AG10803 (cell line): ENCODE data around the gene MYBPC3.

Experiments
- DNase-seq: peaks from one replicate; pipeline ENCODE4 v3.0.0; 2010; ENCODE audit warnings: low read depth
- H3K4me3 ChIP-seq: 2 replicates; pipeline ENCODE4 v1.5.1; 2011; ENCODE audit warnings: mild to moderate bottlenecking, low read length, control low read depth
- TF ChIP-seq, protein P1 (sequence below): conservative IDR thresholded peaks from 2 replicates; pipeline ENCODE4 v1.5.1; 2011; ENCODE audit warnings: mild to moderate bottlenecking, low read length, control low read depth, inconsistent platforms

MYBPC3 gene

DNA sequence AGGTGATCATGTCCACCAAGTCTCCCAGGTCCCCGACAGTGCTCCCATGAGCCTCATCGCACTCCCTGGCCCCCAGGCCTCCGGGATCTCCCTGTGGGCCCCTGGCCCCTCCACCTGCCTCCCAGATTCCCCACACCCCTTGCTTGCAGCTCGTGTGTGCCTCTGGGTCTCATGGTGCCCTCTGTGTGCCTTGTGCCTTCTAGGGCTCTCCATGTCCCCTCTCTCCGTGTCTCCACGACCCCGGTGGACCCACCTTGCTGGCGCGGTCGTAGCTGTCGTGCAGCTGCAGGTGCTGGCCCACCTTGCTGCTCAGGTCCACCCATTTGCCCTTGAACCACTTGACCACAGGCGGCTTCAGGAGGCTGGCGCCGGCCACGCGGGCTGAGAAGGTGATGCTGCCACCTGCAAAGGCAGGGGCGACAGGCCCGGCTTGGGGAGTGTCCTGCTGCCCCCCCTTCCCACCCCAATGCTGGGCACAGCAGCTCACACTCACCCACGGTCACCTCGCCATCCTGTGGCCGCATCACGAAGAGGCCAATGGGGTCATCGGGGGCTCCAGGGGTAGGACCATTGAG lies 2.9 kb downstream of the MYBPC3 start:
- DNase-seq: no peak
- no peak overlapping the region for H3K4me3 ChIP-seq
- TF ChIP-seq, protein P1, sequence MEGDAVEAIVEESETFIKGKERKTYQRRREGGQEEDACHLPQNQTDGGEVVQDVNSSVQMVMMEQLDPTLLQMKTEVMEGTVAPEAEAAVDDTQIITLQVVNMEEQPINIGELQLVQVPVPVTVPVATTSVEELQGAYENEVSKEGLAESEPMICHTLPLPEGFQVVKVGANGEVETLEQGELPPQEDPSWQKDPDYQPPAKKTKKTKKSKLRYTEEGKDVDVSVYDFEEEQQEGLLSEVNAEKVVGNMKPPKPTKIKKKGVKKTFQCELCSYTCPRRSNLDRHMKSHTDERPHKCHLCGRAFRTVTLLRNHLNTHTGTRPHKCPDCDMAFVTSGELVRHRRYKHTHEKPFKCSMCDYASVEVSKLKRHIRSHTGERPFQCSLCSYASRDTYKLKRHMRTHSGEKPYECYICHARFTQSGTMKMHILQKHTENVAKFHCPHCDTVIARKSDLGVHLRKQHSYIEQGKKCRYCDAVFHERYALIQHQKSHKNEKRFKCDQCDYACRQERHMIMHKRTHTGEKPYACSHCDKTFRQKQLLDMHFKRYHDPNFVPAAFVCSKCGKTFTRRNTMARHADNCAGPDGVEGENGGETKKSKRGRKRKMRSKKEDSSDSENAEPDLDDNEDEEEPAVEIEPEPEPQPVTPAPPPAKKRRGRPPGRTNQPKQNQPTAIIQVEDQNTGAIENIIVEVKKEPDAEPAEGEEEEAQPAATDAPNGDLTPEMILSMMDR: no peak

DNA sequence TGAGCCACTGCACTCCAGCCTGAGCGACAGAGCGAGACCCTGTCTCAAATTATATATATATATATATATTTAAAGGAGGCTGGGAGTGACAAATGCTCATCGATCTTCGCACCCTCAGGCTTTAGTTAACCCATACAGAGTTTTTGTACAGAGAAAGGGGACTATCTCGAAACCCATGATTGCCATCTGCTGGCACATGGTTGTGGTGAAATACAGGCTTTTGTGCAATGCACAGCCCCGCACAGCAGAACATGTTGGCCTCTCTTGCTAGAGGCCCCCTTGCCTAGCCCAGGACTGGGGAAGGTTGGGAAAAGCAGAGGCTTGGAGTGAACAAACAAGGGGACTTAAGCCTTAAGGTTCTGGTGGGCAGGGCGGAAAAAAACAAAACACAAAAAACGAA lies 3.6 kb downstream of the MYBPC3 start:
- TF ChIP-seq, protein P1: peak; percentile 40
- no peak overlapping the region for H3K4me3 ChIP-seq
- DNase-seq: no peak

- H3K4me3 ChIP-seq: no peak overlapping the region
- TF ChIP-seq, protein P1: no peak
- DNase-seq: no peak
These were observed 4.2 kb downstream of the MYBPC3 start for GRCh38 chr11:47348131-47348802.

- TF ChIP-seq, protein P1: no peak
- DNase-seq: no peak
- no peak overlapping the region for H3K4me3 ChIP-seq
These were observed 5.4 kb downstream of the MYBPC3 start for GRCh38 chr11:47347137-47347536.

DNA sequence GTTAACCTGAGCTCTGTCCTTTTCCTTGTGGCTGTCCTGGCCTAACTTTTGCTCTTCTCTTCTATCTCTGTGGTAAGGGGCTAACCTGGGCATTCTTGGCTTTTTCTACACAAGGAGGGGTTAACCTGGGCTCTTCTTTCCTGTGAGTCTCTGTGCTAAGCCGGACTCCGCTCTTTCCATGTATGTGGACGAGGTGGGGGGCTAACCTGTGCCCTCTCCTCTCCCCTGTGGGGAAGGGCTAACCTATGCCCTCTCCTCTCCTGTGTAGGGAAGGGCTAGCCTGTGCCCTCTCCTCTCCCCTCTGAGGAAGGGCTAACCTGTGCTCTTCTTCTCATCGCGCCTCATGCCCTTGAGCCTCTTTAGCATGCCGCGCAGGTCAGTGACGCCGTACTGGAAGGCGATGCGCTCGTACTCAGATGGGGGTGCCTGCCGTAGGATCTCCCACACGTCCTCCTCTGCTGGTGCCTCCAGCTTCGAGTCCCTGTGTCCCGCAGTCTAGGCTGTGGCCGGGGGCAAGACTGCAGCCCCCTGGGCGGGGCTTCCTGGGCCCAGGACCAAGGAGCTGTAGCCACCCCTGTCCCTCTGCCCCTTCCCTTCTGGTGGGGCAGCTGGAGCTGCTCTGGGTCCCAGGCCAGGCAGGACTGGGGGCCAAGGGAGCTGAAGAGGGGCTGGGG lies 6.5 kb downstream of the MYBPC3 start:
- TF ChIP-seq, protein P1: no peak
- no peak overlapping the region for H3K4me3 ChIP-seq
- no peak for DNase-seq

- DNase-seq: no peak
- H3K4me3 ChIP-seq: no peak overlapping the region
- TF ChIP-seq, protein P1: no peak
These were observed 9.6 kb downstream of the MYBPC3 start for GRCh38 chr11:47342854-47343253.
